Esophagus muscularis mucosa (tissue), 4 donors: Measurements from ENCODE around the gene FBXO45. TPM values are rescaled to one million over a fixed set of nuclear protein-coding genes. Genes with fewer than 3 reads are reported as not detected.

Experiments
- DNase-seq: peaks from one replicate; pipeline ENCODE4 v3.0.0-alpha.2; 2017; ENCODE audit errors: extremely low spot score
- H3K27ac ChIP-seq, 4 donors: fragments of 200-600 bp; sonication (generic); replicated peaks in 1 of 4; 1 replicate in 3 of 4; 2 replicates in 1 of 4; pipeline ENCODE4 v1.5.1; 2016 to 2019; ENCODE audit warnings: mild to moderate bottlenecking in 1 of 4
- H3K27me3 ChIP-seq, 4 donors: fragments of 200-600 bp; sonication (generic); one replicate each; pipeline versions ENCODE4 v1.5.1 to v1.6.0; 2016 to 2019
- H3K36me3 ChIP-seq, 4 donors: fragments of 200-600 bp; sonication (generic); one replicate each; pipeline ENCODE4 v1.5.1; 2016 to 2019
- H3K4me1 ChIP-seq, 4 donors: fragments of 200-600 bp; sonication (generic); one replicate each; pipeline ENCODE4 v1.5.1; 2016 to 2019
- H3K4me3 ChIP-seq, 4 donors: fragments of 200-600 bp; sonication (generic); 1 replicate in 2 of 4; 2 replicates in 2 of 4; pipeline ENCODE4 v1.5.1; 2016 to 2019; ENCODE audit warnings: mild to moderate bottlenecking in 4 of 4, moderate library complexity in 1 of 4
- H3K9me3 ChIP-seq, 4 donors: fragments of 200-600 bp; sonication (generic); 1 replicate in 3 of 4; 2 replicates in 1 of 4; pipeline ENCODE4 v1.5.1; 2016 to 2019
- CTCF ChIP-seq, 3 experiments: fragments of 200-600 bp in 2 of 3; fragments of 450-650 bp in 1 of 3; sonication (generic) in 2 of 3; IDR thresholded peaks; one replicate each; pipeline ENCODE4 v1.5.1; 2017 to 2019; ENCODE audit warnings: antibody characterized with exemption in 3 of 3, mild to moderate bottlenecking in 2 of 3, moderate library complexity in 1 of 3
- EP300 ChIP-seq: sonication (generic); formaldehyde crosslinking; IDR thresholded peaks from one replicate; pipeline ENCODE4 v1.6.1; 2017; ENCODE audit warnings: antibody characterized with exemption
- POLR2A ChIP-seq: fragments of 450-650 bp; IDR thresholded peaks from one replicate; pipeline ENCODE4 v1.6.1; 2017; ENCODE audit warnings: antibody characterized with exemption, moderate library complexity, mild to moderate bottlenecking, low read depth
- POLR2AphosphoS5 ChIP-seq, 2 donors: sonication (generic); formaldehyde crosslinking; IDR thresholded peaks; one replicate each; pipeline ENCODE4 v1.6.1; 2017; ENCODE audit warnings: antibody characterized with exemption in 2 of 2
- WGBS: methylation state at CpG from one replicate; pipeline ENCODE4 v1.1.5; 2018; 5-methylcytosine and 5-hydroxymethylcytosine counted together
- intact Hi-C: fragments of 100-400 bp; cut with DNase I; formaldehyde crosslinking; loops from one replicate; pipeline ENCODE4 v1.15.1; 2023
- total RNA-seq, 4 donors: library from RNA; depleted of rRNA; stranded (reverse); fragments of >200 nt; gene quantifications; one replicate each; pipeline versions ENCODE4 v1.1.0 to v1.2.1, GENCODE V29; 2016

FBXO45 gene
- total RNA-seq, 4 donors from 2014 or later = 9.0 to 14.7 (median 9.8) TPM

DNA sequence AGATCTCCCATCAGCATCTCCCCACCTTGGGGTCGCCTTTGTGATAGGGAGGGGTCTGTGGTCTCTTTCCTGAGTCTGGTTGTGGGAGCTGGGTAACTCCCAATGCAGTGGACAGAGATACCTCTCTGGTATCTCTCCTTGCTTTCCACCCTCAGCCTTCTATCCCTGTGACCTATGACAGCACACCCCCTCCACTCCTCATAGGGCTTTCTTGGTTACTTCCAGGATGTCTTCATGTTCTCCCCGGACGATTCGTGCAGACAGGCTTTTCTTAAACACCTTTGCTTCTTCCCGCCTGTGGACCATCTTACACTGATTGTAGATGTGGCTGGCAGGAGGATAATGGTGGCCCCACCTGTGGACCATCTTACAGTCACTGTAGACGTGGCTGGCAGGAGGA lies 56.9 kb downstream of the FBXO45 start:
- TF ChIP-seq CTCF (IDR thresholded peaks at IDR 0.05) = no peak
- no peak for TF ChIP-seq POLR2AphosphoS5 (IDR thresholded peaks at IDR 0.05)
- H3K27ac ChIP-seq = peak overlapping the region; percentile 68 to 81 (median 79)
- WGBS = 87% methylated on average over 6 of the region's 6 CpGs

GRCh38 chr3:196627918-196628231 lies 59.4 kb downstream of the FBXO45 start:
- H3K36me3 ChIP-seq = no peaks in the 10 kb centered on the region
- DNase-seq = no peak
- TF ChIP-seq EP300 (no peak), CTCF (IDR thresholded peaks at IDR 0.05) (no peak)
- H3K9me3 ChIP-seq = no peaks in the 10 kb centered on the region
- H3K4me3 ChIP-seq = no peak overlapping the region
- intact Hi-C loops = no loop called here
- H3K4me1 ChIP-seq = peaks cover 14 to 32% (median 26%) of the 10 kb centered on the region in 4 donors
- H3K27ac ChIP-seq = peak overlapping the region in 1 of 4 donors; percentile 34
- WGBS = 92% methylated on average over 5 of the region's 8 CpGs
- no peaks in the 10 kb centered on the region for H3K27me3 ChIP-seq

More for the DNA sequence above, 56.9 kb downstream of the FBXO45 start:
- H3K4me3 ChIP-seq = no peak overlapping the region
- H3K36me3 ChIP-seq = no peaks in the 10 kb centered on the region
- no peaks in the 10 kb centered on the region for H3K27me3 ChIP-seq
- no peak for DNase-seq
- H3K4me1 ChIP-seq = peaks cover 7 to 26% (median 23%) of the 10 kb centered on the region in 4 donors
- H3K9me3 ChIP-seq = no peaks in the 10 kb centered on the region
- intact Hi-C loops = no loop called here

- Histone ChIP-seq H3K4me1 (peaks cover 18 to 32% (median 28%) of the 10 kb centered on the region in 4 donors), H3K9me3 (no peaks in the 10 kb centered on the region), H3K27me3 (no peaks in the 10 kb centered on the region), H3K4me3 (no peak overlapping the region), H3K27ac (peak overlapping the region in 1 of 4 donors; percentile 11), H3K36me3 (no peaks in the 10 kb centered on the region)
- intact Hi-C loops = no loop called here
- TF ChIP-seq POLR2A = no peak
- no peak for TF ChIP-seq POLR2AphosphoS5 (IDR thresholded peaks at IDR 0.05)
- TF ChIP-seq EP300 = no peak
- no peak for TF ChIP-seq CTCF (IDR thresholded peaks at IDR 0.05)
- no peak for DNase-seq
- 92% methylated on average over 2 of the region's 2 CpGs for WGBS
These were observed 60.8 kb downstream of the FBXO45 start for GRCh38 chr3:196629228-196629627.

GRCh38 chr3:196631682-196632045 lies 63.2 kb downstream of the FBXO45 start:
- Histone ChIP-seq H3K9me3 (no peaks in the 10 kb centered on the region), H3K36me3 (no peaks in the 10 kb centered on the region), H3K27me3 (no peaks in the 10 kb centered on the region), H3K27ac (peak overlapping the region; percentile 90 to 95 (median 92)), H3K4me1 (peaks cover 18 to 29% (median 29%) of the 10 kb centered on the region in 4 donors), H3K4me3 (peak overlapping the region; percentile 63 to 83 (median 67))
- DNase-seq = no peak
- TF ChIP-seq CTCF (IDR thresholded peaks at IDR 0.05) = no peak
- WGBS = 21% methylated on average over 5 of the region's 5 CpGs
- intact Hi-C loops = no loop called here

DNA sequence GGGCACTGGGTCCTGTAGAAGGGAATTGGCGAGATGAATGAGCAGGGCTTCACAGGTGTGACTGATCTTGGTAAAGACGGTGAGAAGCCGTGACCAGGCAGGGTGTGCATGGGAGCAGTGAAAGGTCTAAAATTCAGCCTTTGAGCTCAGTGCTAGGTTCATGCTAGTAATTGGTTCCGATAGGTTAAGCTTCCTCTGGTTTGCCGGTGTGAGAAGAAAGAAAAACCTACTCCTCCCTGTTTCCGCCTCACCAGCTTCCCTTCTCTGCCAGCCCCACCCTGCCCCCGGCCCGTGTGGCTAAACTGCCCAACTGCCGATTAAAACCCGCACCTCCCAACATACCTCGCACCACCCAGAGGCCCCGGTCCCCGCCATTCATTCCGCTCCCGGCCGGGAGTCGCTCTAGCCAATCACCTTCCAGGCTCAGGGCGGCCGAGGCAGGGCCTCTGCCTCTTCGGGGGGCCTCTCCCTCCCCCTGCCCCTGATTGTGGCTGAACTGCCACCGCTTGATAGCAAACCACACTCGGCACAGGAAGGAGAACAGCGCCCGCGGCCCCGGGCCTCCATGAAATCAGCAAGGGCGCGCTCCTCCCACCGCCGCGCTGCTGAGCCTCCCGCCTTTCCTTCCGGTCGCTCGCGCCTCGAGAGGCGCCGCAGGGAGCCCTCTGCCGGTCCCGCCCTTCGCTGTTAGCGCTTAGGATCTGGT lies 63.7 kb downstream of the FBXO45 start:
- no peaks in the 10 kb centered on the region for H3K36me3 ChIP-seq
- TF ChIP-seq CTCF (IDR thresholded peaks at IDR 0.05) = peak; percentile 31 to 50 (median 44)
- peak; percentile 76 to 78 for TF ChIP-seq POLR2AphosphoS5 (IDR thresholded peaks at IDR 0.05)
- TF ChIP-seq POLR2A = no peak
- peak overlapping the region; percentile 63 to 83 (median 67) for H3K4me3 ChIP-seq
- no peak for DNase-seq
- H3K27ac ChIP-seq = peak overlapping the region; percentile 90 to 95 (median 92)
- H3K4me1 ChIP-seq = peaks cover 18 to 29% (median 29%) of the 10 kb centered on the region in 4 donors
- intact Hi-C loops = no loop called here
- no peaks in the 10 kb centered on the region for H3K27me3 ChIP-seq
- H3K9me3 ChIP-seq = no peaks in the 10 kb centered on the region
- 0% methylated on average over 43 of the region's 43 CpGs for WGBS
